Stimulated activated naive CD4-positive, alpha-beta T cell treated with Interleukin-2 at 50 U/mL for 16 hours (primary cell): ENCODE data around the gene DYRK1B.
"Not testable (repeated sequence)": the region's sequence is repeated elsewhere in the genome, so short reads cannot be mapped to it uniquely, and the experiment has no call there.

Experiments
- DNase-seq: peaks from one replicate; lab custom pipeline; 2025; lab: John Stamatoyannopoulos, UW

The DYRK1B gene

DNA sequence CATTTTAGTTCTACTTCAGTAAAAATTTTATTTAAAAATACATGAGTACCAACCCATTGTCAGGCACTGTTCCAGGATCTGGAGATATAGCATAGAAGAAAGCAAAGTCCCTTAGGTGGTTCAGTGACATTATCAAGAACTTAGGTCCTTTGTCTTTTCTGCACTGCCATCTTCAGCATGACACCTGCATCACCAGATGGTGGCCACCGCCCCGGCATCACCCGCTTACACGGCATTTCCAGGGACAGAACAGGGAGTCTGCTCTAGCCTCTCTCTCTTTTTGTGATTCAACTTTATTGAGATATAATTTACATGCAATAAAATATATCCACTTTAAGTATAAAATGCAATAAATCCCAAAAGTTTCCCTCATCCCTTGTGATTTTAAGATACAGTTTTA is 23.5 kb downstream of the DYRK1B start:
- no peak for DNase-seq

DNA sequence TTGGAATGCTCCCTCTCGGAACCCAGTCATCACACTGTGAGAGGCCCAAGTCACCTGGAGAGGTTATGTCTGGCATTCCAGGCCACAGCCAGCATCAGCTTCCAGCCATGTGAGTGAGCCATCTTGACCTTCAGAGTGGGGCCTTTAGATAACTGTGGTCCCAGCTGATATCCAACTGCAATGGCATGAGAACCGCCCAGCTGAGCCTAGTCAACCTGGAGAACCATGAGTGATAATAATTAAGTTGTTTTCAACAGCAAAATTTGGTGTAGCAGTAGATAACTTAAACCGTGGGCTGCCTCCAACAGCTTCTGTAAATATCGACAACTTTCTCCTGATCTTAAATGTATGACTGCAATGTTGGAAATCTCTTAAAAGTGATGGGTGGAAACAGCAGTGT is 24.6 kb downstream of the DYRK1B start:
- no peak for DNase-seq

DNA sequence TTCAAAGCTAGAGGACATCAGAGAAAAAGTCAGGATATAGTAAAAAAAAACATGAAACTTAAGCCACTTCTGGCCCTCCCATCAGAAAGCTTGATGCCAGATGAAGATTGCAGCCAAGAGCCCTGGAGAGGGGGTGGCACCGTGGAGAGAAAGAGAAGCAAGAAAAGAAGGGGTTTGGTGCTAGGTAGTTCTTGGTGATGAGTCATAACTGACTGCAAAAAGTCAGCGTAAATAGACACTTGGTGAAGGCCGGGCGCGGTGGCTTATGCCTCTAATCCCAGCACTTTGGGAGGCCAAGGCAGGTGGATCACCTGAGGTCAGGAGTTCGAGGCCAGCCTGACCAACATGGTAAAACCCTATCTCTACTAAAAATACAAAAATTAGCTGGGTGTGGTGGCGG is 25.3 kb downstream of the DYRK1B start:
- not testable (repeated sequence) for DNase-seq

DNA sequence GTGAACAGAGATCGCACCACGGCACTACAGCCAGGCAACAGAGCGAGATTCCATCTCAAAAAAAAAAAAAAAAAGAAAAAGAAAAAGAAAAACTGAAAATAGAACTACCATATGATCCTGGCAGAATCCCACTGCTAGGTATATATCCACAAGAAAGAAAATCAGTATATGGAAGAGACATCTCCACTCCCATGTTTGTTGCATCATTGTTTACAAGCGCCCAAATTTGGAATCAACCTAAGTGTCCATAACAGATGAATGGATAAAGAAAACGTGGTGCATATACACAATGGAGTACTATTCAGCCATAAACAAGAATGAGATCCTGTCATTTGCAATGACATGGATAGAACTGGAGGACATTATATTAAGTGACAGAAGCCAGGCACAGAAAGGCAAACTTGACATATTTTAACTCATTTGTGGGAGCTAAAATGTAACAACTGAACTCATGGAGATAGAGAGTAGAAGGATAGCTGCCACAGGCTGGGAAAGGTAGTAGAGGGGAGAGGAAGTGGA is 26.1 kb downstream of the DYRK1B start:
- no peak for DNase-seq

DNA sequence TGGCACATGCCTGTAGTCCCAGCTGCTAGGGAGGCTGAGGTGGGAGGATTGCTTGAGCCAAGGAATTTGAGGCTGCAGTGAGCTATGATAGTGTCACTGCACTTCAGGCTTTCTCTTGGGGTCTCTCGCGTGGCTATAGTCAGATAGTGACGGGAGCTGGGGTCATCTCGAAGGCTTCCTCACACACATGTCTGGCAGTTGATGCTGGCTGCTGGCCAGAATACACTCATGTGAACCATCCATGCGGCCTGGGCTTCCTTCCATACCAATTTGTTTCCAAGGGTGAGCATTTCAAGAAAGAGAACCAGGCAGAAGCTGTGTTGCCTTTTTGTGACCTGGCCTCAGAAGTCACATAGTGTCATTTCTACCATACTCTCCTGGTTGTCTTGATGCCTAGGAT is 28.9 kb downstream of the DYRK1B start:
- no peak for DNase-seq

DNA sequence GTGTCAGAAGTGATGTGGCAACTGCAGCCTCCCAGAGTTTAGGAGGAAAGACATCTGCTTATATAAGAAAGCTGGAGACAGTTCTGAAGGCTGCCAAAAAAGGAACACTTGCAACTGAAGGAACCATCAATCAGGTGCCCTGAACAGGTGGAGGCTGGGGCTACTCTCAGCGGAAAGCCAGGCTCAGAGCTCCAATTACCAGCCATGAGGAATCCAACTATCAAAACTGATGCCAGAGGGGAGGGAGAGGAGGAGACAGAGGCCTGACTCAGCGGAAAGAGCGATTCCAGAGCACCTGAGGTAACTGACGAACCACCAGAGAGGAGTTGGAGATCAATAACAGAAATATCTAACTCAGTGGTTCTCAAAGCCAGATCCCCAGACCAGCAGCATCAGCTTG is 31.0 kb downstream of the DYRK1B start:
- no peak for DNase-seq

DNA sequence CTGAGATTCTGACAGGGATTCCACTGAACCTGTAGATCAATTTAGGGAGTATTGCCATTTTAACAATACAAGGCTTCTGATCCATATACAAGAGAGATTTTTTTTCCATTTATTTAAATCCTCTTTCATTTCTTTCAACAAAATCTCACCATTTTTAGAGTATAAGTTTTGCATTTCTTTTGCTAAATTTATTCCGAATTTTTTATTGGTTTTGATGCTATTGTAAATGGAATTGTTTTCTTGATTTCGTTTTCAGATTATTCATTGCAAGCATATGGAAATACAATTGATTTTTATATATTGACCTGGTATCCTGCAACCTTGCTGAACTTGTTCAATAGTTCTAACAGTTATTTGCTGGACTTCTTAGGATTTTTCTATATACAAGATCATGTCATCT is 36.9 kb downstream of the DYRK1B start:
- DNase-seq = no peak

DNA sequence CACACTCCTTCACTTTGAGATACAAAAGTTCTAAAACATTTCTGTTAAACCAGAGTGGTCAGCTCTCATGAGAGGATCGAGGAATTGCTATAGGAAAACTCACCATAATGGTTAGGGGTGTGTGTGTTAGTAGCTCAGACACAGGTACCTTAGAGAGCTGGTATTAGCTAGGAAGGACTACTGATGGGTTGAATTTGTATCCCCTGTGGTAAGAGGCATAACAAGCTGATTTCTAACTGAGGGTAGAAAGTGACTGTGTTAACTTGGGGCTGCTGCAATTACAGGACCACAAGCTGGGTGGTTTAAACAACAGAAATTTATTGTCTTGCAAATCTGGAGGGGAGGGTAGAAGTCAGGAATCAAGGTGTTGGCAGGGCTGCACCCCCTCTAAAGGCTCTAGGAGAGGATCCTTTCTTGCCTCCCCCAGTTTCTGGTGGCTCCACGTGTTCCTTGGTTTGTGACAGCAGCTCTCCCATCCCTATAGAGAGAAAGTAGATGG is 37.9 kb downstream of the DYRK1B start:
- DNase-seq = no peak

DNA sequence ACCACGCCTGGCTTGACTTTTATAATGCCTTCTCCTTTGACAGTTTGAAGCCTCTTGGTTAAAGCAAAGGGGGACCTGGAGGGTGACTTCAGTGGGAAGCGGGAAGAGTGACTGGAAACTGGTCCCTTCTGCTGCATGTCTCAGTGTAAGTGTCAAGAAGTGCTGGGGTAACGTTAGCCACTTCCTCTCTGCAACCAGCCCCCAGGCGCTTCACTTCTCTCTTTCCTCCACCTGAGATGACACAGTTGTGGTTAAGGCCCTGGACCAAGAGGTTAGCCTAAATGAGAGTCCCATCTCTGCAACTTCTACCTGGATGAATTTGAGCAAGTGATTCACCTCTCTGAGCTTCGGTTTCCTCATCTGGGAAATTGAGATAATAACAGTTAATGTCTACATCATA is 39.0 kb downstream of the DYRK1B start:
- no peak for DNase-seq

DNA sequence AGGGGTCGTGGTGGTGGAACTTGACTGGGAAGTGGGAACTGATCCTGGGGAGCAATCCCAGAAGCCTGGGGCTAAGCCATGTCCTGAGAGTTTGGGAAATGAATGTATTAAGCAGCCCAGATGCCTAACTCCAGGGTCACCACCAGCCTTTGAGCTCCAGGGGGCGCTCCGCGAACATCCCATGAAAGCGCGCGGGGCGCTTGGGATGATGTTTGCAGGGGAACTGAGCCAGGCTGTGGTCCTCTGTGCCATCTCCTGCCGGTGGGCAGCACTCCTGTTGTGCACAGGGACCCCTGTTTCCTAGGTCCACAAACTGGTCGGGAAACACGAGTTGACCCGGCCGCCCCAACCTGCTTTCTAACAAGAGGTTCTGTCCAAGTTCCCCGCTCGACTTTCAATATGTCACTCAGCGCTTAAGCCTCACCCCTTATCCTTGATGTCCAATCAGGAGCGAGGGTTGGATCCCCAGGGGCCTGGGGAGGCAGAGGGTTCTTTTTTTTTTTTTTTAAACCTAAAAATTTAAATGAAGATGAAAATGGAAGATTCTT is 40.9 kb downstream of the DYRK1B start:
- DNase-seq = peak; percentile 62

DNA sequence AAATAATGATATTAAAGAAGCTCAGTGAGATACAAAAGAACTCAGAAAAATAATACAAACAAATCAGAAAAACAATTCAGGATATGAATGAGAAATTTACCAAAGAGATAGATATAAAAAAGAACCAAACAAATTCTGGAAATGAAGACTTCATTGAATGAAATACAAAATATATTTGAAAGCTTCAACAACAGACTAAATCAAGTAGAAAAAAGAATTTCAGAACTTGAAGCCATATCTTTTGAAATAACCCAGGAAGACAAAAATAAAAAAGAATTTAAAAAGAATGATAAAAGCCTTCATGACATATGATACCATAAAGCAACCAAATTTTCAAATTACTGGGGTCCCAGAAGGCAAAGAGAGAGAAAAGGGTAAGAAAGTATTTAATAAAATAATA is 45.7 kb downstream of the DYRK1B start:
- no peak for DNase-seq

DNA sequence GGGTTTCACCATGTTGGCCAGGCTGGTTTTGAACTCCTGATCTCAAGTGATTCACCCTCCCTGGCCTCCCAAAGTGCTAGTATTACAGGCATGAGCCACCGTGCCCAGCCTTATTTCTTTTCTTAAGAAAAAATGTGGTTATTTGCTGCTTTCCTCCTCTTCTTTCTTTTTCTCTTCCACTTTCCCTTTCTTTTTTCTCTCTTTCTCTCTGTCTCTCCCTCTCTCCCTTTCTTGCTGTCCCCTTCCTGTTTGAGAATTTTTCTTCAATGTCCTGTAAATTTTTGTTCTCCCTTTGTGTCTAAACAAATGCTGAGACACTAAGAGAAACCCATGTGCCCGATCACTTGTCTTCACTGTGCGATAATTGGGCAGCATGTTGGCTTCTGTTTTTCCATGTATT is 53.1 kb downstream of the DYRK1B start:
- DNase-seq = no peak

DNA sequence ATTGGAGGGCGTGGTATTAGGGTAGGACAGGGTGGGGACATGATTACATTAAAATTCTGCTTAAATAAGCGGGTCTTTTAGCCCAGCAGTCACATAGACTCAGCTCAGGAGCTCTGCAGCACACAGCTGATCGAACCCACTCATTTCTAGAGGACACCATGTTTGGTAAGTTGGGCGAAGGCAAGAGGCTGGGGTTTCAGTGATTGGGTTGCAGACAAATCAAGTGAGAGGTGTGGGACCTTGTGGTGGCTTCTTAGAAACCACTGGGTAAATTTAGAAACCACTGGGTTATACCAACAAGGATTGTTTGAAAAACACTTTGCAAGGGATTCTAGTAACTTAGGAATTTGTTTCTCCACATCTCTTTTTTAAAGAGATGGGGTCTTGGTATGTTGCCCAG is 55.2 kb downstream of the DYRK1B start, which contains the start of gene LEUTX:
LEUTX (plus strand) TSS at position 92 of the 400 bp plus-strand sequence; CDS start at position 159, 67 bp downstream.
- no peak for DNase-seq
